ENCODE data around the gene EGFR. TPM values are rescaled to one million over a fixed set of nuclear protein-coding genes. Genes with fewer than 3 reads are reported as not detected.
A peak's percentile ranks its signal among the peaks of the same experiment; 100 is the strongest.

EGFR gene
- total RNA-seq, 2 donors from 2014 or later = 78.3 to 112 TPM

DNA sequence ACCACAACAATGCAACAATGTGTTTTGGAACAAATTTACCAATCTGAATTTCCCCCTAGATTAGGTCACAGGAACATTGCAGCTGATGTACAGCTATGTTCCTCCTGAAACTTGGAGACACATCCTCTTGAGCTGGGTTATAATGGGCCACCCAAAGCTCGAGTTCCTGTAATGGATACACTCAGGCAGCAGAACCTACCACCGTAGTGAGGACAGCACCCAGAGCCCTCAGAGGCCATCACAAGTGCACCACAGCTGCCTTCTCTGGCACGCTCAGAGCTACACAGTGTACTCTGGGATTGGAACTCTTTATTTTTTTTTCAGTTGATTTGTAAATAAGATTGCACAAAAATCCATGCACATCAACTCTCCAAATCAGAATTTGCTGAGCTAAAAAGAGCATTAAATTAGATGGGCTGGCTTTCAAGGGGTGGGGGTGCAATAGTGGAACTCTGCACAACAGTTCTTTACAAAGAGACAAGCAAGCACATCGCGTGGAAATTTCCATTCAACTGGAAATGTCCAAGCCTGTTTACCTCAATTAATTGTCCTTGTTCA is 56.7 kb downstream of the EGFR start:
- no peak for DNase-seq (ENCODE audit: low spot score)
- no peaks in the 10 kb centered on the region for H3K27me3 ChIP-seq (replicated peaks; ENCODE audit: insufficient read depth)
- 63% methylated on average over 5 of the region's 5 CpGs for WGBS
- H3K9me3 ChIP-seq = no peaks in the 10 kb centered on the region
- H3K36me3 ChIP-seq = no peaks in the 10 kb centered on the region
- H3K4me1 ChIP-seq (replicated peaks) = peaks cover 8% of the 10 kb centered on the region
- peak overlapping the region; percentile 11 to 56 for H3K27ac ChIP-seq
- TF ChIP-seq, protein P1, sequence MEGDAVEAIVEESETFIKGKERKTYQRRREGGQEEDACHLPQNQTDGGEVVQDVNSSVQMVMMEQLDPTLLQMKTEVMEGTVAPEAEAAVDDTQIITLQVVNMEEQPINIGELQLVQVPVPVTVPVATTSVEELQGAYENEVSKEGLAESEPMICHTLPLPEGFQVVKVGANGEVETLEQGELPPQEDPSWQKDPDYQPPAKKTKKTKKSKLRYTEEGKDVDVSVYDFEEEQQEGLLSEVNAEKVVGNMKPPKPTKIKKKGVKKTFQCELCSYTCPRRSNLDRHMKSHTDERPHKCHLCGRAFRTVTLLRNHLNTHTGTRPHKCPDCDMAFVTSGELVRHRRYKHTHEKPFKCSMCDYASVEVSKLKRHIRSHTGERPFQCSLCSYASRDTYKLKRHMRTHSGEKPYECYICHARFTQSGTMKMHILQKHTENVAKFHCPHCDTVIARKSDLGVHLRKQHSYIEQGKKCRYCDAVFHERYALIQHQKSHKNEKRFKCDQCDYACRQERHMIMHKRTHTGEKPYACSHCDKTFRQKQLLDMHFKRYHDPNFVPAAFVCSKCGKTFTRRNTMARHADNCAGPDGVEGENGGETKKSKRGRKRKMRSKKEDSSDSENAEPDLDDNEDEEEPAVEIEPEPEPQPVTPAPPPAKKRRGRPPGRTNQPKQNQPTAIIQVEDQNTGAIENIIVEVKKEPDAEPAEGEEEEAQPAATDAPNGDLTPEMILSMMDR (IDR thresholded peaks at IDR 0.05) = no peak
- TF ChIP-seq POLR2AphosphoS5 (IDR thresholded peaks at IDR 0.05) = peak; percentile 34
- H3K4me3 ChIP-seq = no peak overlapping the region
- intact Hi-C loops (cut with DNase I) = no loop called here

- Histone ChIP-seq H3K27ac (no peak overlapping the region), H3K27me3 (replicated peaks; ENCODE audit: insufficient read depth) (no peaks in the 10 kb centered on the region), H3K4me3 (no peak overlapping the region), H3K36me3 (no peaks in the 10 kb centered on the region), H3K9me3 (no peaks in the 10 kb centered on the region), H3K4me1 (replicated peaks) (peaks cover 4% of the 10 kb centered on the region)
- TF ChIP-seq POLR2AphosphoS5 (IDR thresholded peaks at IDR 0.05) (no peak), POLR2A (IDR thresholded peaks at IDR 0.05) (no peak)
- TF ChIP-seq, protein P1 (IDR thresholded peaks at IDR 0.05) = no peak
- 91% methylated on average over 33 of the region's 34 CpGs for WGBS
- intact Hi-C loops (cut with DNase I) = no loop called here
- no peak for DNase-seq (ENCODE audit: low spot score)
Measured at GRCh38 chr7:55077561-55078410, 59.0 kb downstream of the EGFR start.

- H3K27me3 ChIP-seq (replicated peaks; ENCODE audit: insufficient read depth) = no peaks in the 10 kb centered on the region
- no peak for DNase-seq (ENCODE audit: low spot score)
- WGBS = 84% methylated on average over 34 of the region's 42 CpGs
- intact Hi-C loops (cut with DNase I) = no loop called here
- H3K27ac ChIP-seq = no peak overlapping the region
- no peak overlapping the region for H3K4me3 ChIP-seq
- no peak for TF ChIP-seq POLR2A (IDR thresholded peaks at IDR 0.05)
- peaks cover 4% of the 10 kb centered on the region for H3K4me1 ChIP-seq (replicated peaks)
- H3K9me3 ChIP-seq = no peaks in the 10 kb centered on the region
- H3K36me3 ChIP-seq = no peaks in the 10 kb centered on the region
Measured at GRCh38 chr7:55078465-55079372, 59.9 kb downstream of the EGFR start.

DNA sequence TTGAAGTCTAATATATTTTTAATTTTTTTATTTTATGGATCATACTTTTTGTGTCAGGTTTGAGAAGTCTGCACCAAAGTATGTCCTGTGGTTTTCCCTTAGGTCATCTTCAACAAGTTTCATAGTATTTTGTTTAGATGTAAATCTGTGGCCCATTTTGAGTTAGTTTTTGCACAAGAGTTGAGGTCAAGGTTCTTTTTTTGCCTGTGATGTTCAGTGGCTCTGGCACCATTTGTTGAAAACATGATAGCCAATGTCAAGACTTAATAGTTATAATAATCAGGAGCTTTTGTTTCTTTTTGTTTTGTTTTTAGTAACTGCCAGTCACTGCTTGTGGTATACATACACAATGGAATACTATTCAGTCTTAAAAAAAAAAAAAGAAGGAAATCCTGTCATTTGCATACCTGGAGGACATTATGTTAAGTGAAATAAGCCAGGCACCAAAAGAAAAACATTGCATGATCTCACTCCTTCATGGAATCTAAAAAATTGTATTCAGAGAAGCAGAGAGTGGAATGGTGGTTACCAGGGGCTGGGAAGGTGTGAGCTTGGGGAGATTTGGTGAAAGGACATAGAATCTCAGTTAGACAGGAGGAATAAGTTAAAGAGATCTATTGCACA is 61.3 kb downstream of the EGFR start:
- Histone ChIP-seq H3K9me3 (no peaks in the 10 kb centered on the region), H3K4me1 (replicated peaks) (no peaks in the 10 kb centered on the region), H3K36me3 (no peaks in the 10 kb centered on the region), H3K27ac (no peak overlapping the region), H3K4me3 (no peak overlapping the region), H3K27me3 (replicated peaks; ENCODE audit: insufficient read depth) (no peaks in the 10 kb centered on the region)
- no peak for DNase-seq (ENCODE audit: low spot score)
- TF ChIP-seq POLR2A (IDR thresholded peaks at IDR 0.05) (no peak), POLR2AphosphoS5 (IDR thresholded peaks at IDR 0.05) (no peak)
- TF ChIP-seq, protein P1 (IDR thresholded peaks at IDR 0.05) = no peak
- intact Hi-C loops (cut with DNase I) = no loop called here

DNA sequence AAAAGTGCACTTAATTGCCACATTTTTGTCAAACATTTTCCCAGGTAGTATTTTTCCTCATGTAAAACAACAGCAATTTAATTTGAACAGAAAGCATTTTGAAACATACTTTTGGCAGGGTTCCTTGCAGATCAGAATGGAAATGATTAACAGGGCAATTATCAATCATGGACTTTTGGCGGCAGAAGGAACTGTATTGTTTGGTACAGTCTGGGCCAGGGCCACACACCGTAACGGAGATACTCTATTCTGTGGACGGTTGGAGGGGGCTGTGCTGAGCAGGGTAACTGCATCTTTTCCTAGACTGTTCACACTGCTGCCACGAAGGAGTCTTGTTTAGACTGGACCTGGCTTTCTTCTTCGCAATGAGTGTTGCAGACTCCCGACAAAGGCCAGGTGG is 62.3 kb downstream of the EGFR start:
- no peaks in the 10 kb centered on the region for H3K27me3 ChIP-seq (replicated peaks; ENCODE audit: insufficient read depth)
- H3K4me1 ChIP-seq (replicated peaks) = no peaks in the 10 kb centered on the region
- 37% methylated on average over 7 of the region's 7 CpGs for WGBS
- H3K9me3 ChIP-seq = no peaks in the 10 kb centered on the region
- intact Hi-C loops (cut with DNase I) = no loop called here
- DNase-seq (ENCODE audit: low spot score) = no peak
- no peaks in the 10 kb centered on the region for H3K36me3 ChIP-seq
- H3K4me3 ChIP-seq = no peak overlapping the region
- peak overlapping the region; percentile 40 to 49 for H3K27ac ChIP-seq
- TF ChIP-seq POLR2A (IDR thresholded peaks at IDR 0.05) = no peak
- TF ChIP-seq, protein P1 (IDR thresholded peaks at IDR 0.05) = no peak
- TF ChIP-seq POLR2AphosphoS5 (IDR thresholded peaks at IDR 0.05) = no peak

Data from prostate gland (tissue), 2 donors.